Body of pancreas (tissue), 4 donors: Measurements from ENCODE around the gene TMSB4X. TPM values are rescaled to one million over a fixed set of nuclear protein-coding genes. Genes with fewer than 3 reads are reported as not detected.
A peak's percentile ranks its signal among the peaks of the same experiment; 100 is the strongest.

ENCODE experiments used
- ATAC-seq: fragments of 150-250 bp; one replicate; pipeline ENCODE4 v1.9.1; 2016
- DNase-seq, 4 donors: peaks; one replicate each; pipeline ENCODE4 v3.0.0-alpha.2; 2019
- H3K27ac ChIP-seq, 4 donors: fragments of 200-600 bp; sonication (generic); 1 replicate in 3 of 4; 2 replicates in 1 of 4; pipeline versions ENCODE4 v1.5.1 to v1.6.1; 2016 to 2019; ENCODE audit warnings: mild to moderate bottlenecking in 1 of 4, mixed read lengths in 1 of 4, moderate library complexity in 1 of 4
- H3K27me3 ChIP-seq, 2 donors: fragments of 200-600 bp; sonication (generic); one replicate each; pipeline ENCODE4 v1.6.0; 2016; ENCODE audit warnings: mild to moderate bottlenecking in 1 of 2
- H3K36me3 ChIP-seq, 2 donors: fragments of 200-600 bp; sonication (generic); replicated peaks in 1 of 2; 2 replicates each; pipeline ENCODE4 v1.5.1; 2016; ENCODE audit warnings: low read depth in 2 of 2; ENCODE audit not compliant: insufficient read depth in 1 of 2
- H3K4me1 ChIP-seq: fragments of 200-600 bp; sonication (generic); one replicate; pipeline ENCODE4 v1.6.0; 2016
- H3K4me3 ChIP-seq, 2 donors: fragments of 200-600 bp; sonication (generic); 1 replicate in 1 of 2; 2 replicates in 1 of 2; pipeline ENCODE4 v1.5.1; 2016 to 2019
- H3K9me3 ChIP-seq, 3 donors: fragments of 200-600 bp; sonication (generic); 1 replicate in 2 of 3; 2 replicates in 1 of 3; pipeline ENCODE4 v1.5.1; 2016
- CTCF ChIP-seq, 7 experiments: fragments of 450-650 bp in 4 of 7; fragments of 200-600 bp in 3 of 7; sonication (generic) in 3 of 7; IDR thresholded peaks; one replicate each; pipeline ENCODE4 v1.5.1; 2016 to 2019; ENCODE audit warnings: antibody characterized with exemption in 7 of 7
- POLR2A ChIP-seq, 3 donors: fragments of 450-650 bp; IDR thresholded peaks; one replicate each; pipeline ENCODE4 v1.6.1; 2016; ENCODE audit warnings: antibody characterized with exemption in 3 of 3, mild to moderate bottlenecking in 2 of 3
- WGBS, 2 donors: methylation state at CpG; one replicate each; pipeline ENCODE4 v1.1.5; 2017; 5-methylcytosine and 5-hydroxymethylcytosine counted together
- intact Hi-C: fragments of 100-400 bp; cut with DNase I; formaldehyde crosslinking; loops from one replicate; pipeline ENCODE4 v1.15.1; 2023
- total RNA-seq, 2 donors: library from RNA; depleted of rRNA; stranded (reverse); fragments of >200 nt; gene quantifications; one replicate each; pipeline ENCODE4 v1.1.0, GENCODE V29; 2016

Gene TMSB4X
- total RNA-seq, 2 donors from 2014 or later, result 1,104 to 1,472 TPM

GRCh38 chrX:12988797-12989196 lies 13.9 kb downstream of the TMSB4X start:
- DNase-seq (peak; percentile 56 to 87 (median 76)), ATAC-seq (peak; percentile 99)
- Histone ChIP-seq H3K4me3 (no peak overlapping the region), H3K4me1 (peaks cover 70% of the 10 kb centered on the region), H3K27ac (peak overlapping the region; percentile 50 to 83 (median 71)), H3K9me3 (no peaks in the 10 kb centered on the region), H3K27me3 (no peaks in the 10 kb centered on the region), H3K36me3 (no peaks in the 10 kb centered on the region)
- intact Hi-C loops, result no loop called here
- WGBS, 2 donors, result 5 to 8% methylated on average over 7 of the region's 7 CpGs
- TF ChIP-seq POLR2A (IDR thresholded peaks at IDR 0.05) (peak in 2 of 3 donors; percentile 28 to 29), CTCF (IDR thresholded peaks at IDR 0.05) (no peak)

DNA sequence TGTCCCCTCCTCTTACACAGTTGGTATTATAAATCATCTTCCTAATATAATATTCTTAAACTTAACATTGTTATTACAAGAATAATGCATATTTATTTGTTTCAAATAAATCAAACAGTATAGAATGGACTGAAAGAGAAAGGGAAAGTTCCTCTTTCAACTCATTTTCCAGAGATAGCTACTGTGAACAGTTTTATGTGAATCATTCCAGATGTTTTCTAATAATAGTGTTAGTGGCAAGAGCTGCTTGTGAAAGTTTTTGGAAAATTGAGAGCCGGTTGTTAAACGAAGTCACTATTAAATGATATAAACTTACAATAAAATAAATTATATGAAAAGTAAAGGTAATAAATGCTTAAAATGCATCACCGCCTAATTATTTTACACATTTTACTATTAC lies 14.6 kb downstream of the TMSB4X start:
- no peaks in the 10 kb centered on the region for H3K27me3 ChIP-seq
- no peaks in the 10 kb centered on the region for H3K36me3 ChIP-seq
- DNase-seq (no peak), ATAC-seq (no peak)
- peak overlapping the region; percentile 50 to 83 (median 71) for H3K27ac ChIP-seq
- intact Hi-C loops, result no loop called here
- TF ChIP-seq POLR2A (IDR thresholded peaks at IDR 0.05), result no peak
- no peak for TF ChIP-seq CTCF (IDR thresholded peaks at IDR 0.05)
- peaks cover 69% of the 10 kb centered on the region for H3K4me1 ChIP-seq
- no peaks in the 10 kb centered on the region for H3K9me3 ChIP-seq
- H3K4me3 ChIP-seq, result no peak overlapping the region
- WGBS, 2 donors, result 47 to 57% methylated on average over 3 of the region's 3 CpGs

GRCh38 chrX:12991575-12991974 lies 16.7 kb downstream of the TMSB4X start:
- H3K27me3 ChIP-seq, result no peaks in the 10 kb centered on the region
- H3K36me3 ChIP-seq, result no peaks in the 10 kb centered on the region
- H3K4me1 ChIP-seq, result peaks cover 54% of the 10 kb centered on the region
- peak overlapping the region in 2 of 4 donors; percentile 36 to 72 for H3K27ac ChIP-seq
- intact Hi-C loops, result no loop called here
- WGBS, 2 donors, result 75 to 81% methylated on average over 3 of the region's 3 CpGs
- ATAC-seq (no peak), DNase-seq (no peak)
- H3K4me3 ChIP-seq, result no peak overlapping the region
- no peaks in the 10 kb centered on the region for H3K9me3 ChIP-seq
- TF ChIP-seq POLR2A (IDR thresholded peaks at IDR 0.05) (no peak), CTCF (IDR thresholded peaks at IDR 0.05) (no peak)

- H3K27ac ChIP-seq, result peak overlapping the region in 3 of 4 donors; percentile 36 to 72 (median 53)
- intact Hi-C loops, result no loop called here
These were observed 17.7 kb downstream of the TMSB4X start for GRCh38 chrX:12992544-12993118.

More at GRCh38 chrX:12992544-12993118, 17.7 kb downstream of the TMSB4X start:
- 31 to 44% methylated on average over 4 of the region's 4 CpGs for WGBS, 2 donors
- DNase-seq (no peak), ATAC-seq (no peak)
- no peak overlapping the region for H3K4me3 ChIP-seq
- no peaks in the 10 kb centered on the region for H3K36me3 ChIP-seq
- no peaks in the 10 kb centered on the region for H3K9me3 ChIP-seq
- peaks cover 53% of the 10 kb centered on the region for H3K4me1 ChIP-seq
- no peaks in the 10 kb centered on the region for H3K27me3 ChIP-seq
- TF ChIP-seq CTCF (IDR thresholded peaks at IDR 0.05) (no peak), POLR2A (IDR thresholded peaks at IDR 0.05) (no peak)
